ENCODE results near the gene COQ9.

Gene COQ9

GRCh38 chr16:57427307-57427706 lies 20.0 kb upstream of the COQ9 start:
- Histone ChIP-seq H3K4me3 (replicated peaks; ENCODE audit: insufficient read depth, low read length) (no peak overlapping the region), H3K27me3 (ENCODE audit: insufficient read depth, poor library complexity, severe bottlenecking) (no peaks in the 10 kb centered on the region), H3K27ac (replicated peaks) (no peak overlapping the region)
- TF ChIP-seq CTCF (IDR thresholded peaks at IDR 0.05; ENCODE audit: insufficient read depth, low read length) (no peak), REST (IDR thresholded peaks at IDR 0.05; ENCODE audit: insufficient replicate concordance, low read depth) (no peak), GABPA (IDR thresholded peaks at IDR 0.05; ENCODE audit: low read depth) (no peak), SPI1 (IDR thresholded peaks at IDR 0.05; ENCODE audit: borderline replicate concordance, low read depth) (no peak), POLR2AphosphoS5 (IDR thresholded peaks at IDR 0.05; ENCODE audit: low read depth) (no peak)
- no peak for DNase-seq (ENCODE audit: low read depth in 1 of 2, low spot score in 1 of 2)

DNA sequence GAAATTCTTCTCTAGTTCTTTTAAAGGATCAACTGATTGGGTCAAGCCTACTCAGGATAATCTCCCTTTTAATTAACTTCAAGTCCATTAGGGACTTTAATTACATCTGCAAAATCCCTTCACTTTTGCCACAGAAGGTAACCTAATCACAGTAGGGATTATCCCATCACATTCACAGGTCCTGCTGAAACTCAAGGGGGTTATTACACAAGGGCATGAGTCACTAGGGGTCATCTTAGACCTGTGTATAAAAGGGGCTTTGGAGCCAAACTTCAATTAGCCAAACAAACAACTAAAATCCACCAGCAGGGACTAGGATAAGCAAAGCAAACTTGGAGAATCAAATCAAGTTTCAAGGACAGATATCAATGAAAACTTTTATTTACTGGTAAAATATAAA lies 19.5 kb upstream of the COQ9 start:
- DNase-seq (ENCODE audit: low read depth in 1 of 2, low spot score in 1 of 2), result no peak
- Histone ChIP-seq H3K4me3 (replicated peaks; ENCODE audit: insufficient read depth, low read length) (no peak overlapping the region), H3K27me3 (ENCODE audit: insufficient read depth, poor library complexity, severe bottlenecking) (no peaks in the 10 kb centered on the region), H3K27ac (replicated peaks) (no peak overlapping the region)
- TF ChIP-seq POLR2AphosphoS5 (IDR thresholded peaks at IDR 0.05; ENCODE audit: low read depth) (no peak), CTCF (IDR thresholded peaks at IDR 0.05; ENCODE audit: insufficient read depth, low read length) (no peak), GABPA (IDR thresholded peaks at IDR 0.05; ENCODE audit: low read depth) (no peak), SPI1 (IDR thresholded peaks at IDR 0.05; ENCODE audit: borderline replicate concordance, low read depth) (no peak), REST (IDR thresholded peaks at IDR 0.05; ENCODE audit: insufficient replicate concordance, low read depth) (no peak)

DNA sequence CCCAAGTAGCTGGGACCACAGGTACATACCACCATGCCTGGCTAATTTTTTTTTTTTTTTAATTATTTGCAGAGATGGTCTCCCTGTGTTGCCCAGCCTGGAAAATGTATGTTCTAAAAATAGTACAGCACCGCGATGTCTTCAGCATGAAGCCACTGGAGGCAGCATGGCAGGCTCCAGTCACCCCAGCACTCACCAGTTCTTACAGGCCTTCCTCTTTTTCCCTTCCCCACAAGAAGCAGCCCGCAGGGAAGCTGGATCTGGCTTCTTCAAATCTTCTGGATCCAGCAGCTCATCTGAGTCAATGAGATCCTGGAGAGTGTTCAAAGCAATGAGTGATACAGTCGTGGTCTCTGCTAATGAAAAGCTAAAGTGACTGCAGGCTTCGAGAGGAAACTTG lies 16.3 kb upstream of the COQ9 start:
- Histone ChIP-seq H3K27me3 (ENCODE audit: insufficient read depth, poor library complexity, severe bottlenecking) (no peaks in the 10 kb centered on the region), H3K27ac (replicated peaks) (no peak overlapping the region), H3K4me3 (replicated peaks; ENCODE audit: insufficient read depth, low read length) (no peak overlapping the region)
- TF ChIP-seq SPI1 (IDR thresholded peaks at IDR 0.05; ENCODE audit: borderline replicate concordance, low read depth) (peak; percentile 89), REST (IDR thresholded peaks at IDR 0.05; ENCODE audit: insufficient replicate concordance, low read depth) (no peak), CTCF (IDR thresholded peaks at IDR 0.05; ENCODE audit: insufficient read depth, low read length) (no peak)
- DNase-seq (ENCODE audit: low read depth in 1 of 2, low spot score in 1 of 2), result peak in 1 of 2 experiments; percentile 41

All from HL-60 (cell line).